GM18870 (cell line): ENCODE data around the gene TPK1.
A peak's percentile ranks its signal among the peaks of the same experiment; 100 is the strongest.
"Not testable (repeated sequence)": the region's sequence is repeated elsewhere in the genome, so short reads cannot be mapped to it uniquely, and the experiment has no call there.

Experiments
- ATAC-seq: cut with Tn5 transposase; IDR thresholded peaks from one replicate; pipeline ENCODE4 v1.9.1; 2021; ENCODE audit warnings: moderate library complexity; ENCODE audit not compliant: unreplicated experiment

The TPK1 gene

GRCh38 chr7:144777889-144778288 lies 58.0 kb downstream of the TPK1 start:
- ATAC-seq: not testable (repeated sequence)

GRCh38 chr7:144777005-144777839 lies 58.6 kb downstream of the TPK1 start:
- no peak for ATAC-seq

GRCh38 chr7:144776447-144776846 lies 59.4 kb downstream of the TPK1 start:
- no peak for ATAC-seq

- ATAC-seq: no peak
These were observed 60.1 kb downstream of the TPK1 start for GRCh38 chr7:144775749-144776148.

GRCh38 chr7:144771927-144772326 lies 63.9 kb downstream of the TPK1 start:
- no peak for ATAC-seq

- no peak for ATAC-seq
These were observed 64.7 kb downstream of the TPK1 start for GRCh38 chr7:144771174-144771573.

GRCh38 chr7:144769352-144769751 lies 66.5 kb downstream of the TPK1 start:
- ATAC-seq: no peak

- no peak for ATAC-seq
These were observed 67.2 kb downstream of the TPK1 start for GRCh38 chr7:144768633-144769032.

GRCh38 chr7:144763291-144763690 lies 72.6 kb downstream of the TPK1 start:
- ATAC-seq: no peak

GRCh38 chr7:144762853-144763252 lies 73.0 kb downstream of the TPK1 start:
- no peak for ATAC-seq

- no peak for ATAC-seq
These were observed 74.4 kb downstream of the TPK1 start for GRCh38 chr7:144761493-144761892.

- no peak for ATAC-seq
These were observed 76.2 kb downstream of the TPK1 start for GRCh38 chr7:144759653-144760052.

GRCh38 chr7:144747936-144748335 lies 87.9 kb downstream of the TPK1 start:
- no peak for ATAC-seq

- peak; percentile 84 for ATAC-seq
These were observed 97.0 kb downstream of the TPK1 start for GRCh38 chr7:144738708-144739314.

- ATAC-seq: no peak
These were observed 97.7 kb downstream of the TPK1 start for GRCh38 chr7:144738146-144738545.

GRCh38 chr7:144736880-144737493 lies 98.9 kb downstream of the TPK1 start:
- ATAC-seq: no peak

- no peak for ATAC-seq
These were observed 100.2 kb downstream of the TPK1 start for GRCh38 chr7:144735505-144736276.

- no peak for ATAC-seq
These were observed 104.0 kb downstream of the TPK1 start for GRCh38 chr7:144731661-144732351.

- no peak for ATAC-seq
These were observed 105.6 kb downstream of the TPK1 start for GRCh38 chr7:144730224-144730623.

GRCh38 chr7:144729226-144729625 lies 106.6 kb downstream of the TPK1 start:
- no peak for ATAC-seq

- ATAC-seq: no peak
These were observed 107.3 kb downstream of the TPK1 start for GRCh38 chr7:144728551-144728950.
